Heart right ventricle (tissue), 16 donors: Measurements from ENCODE around the gene CTDNEP1. TPM values are rescaled to one million over a fixed set of nuclear protein-coding genes. Genes with fewer than 3 reads are reported as not detected.

Source experiments
- ATAC-seq, 8 donors: fragments of 200-7000 bp; cut with Tn5 transposase; one replicate each; pipeline ENCODE4 v1.9.1; 2020; ENCODE audit warnings: mild to moderate bottlenecking in 8 of 8, moderate library complexity in 8 of 8, moderate number of reproducible peaks in 1 of 8
- DNase-seq, 2 donors: peaks; one replicate each; pipeline ENCODE4 v3.0.0-alpha.2; 2020
- H3K27ac ChIP-seq, 10 donors: fragments of 200-600 bp; sonication (generic) in 2 of 10; one replicate each; pipeline versions ENCODE4 v1.5.0 to v1.8.0; 2020 to 2022; ENCODE audit warnings: mild to moderate bottlenecking in 3 of 10
- H3K27me3 ChIP-seq, 7 donors: fragments of 200-600 bp; one replicate each; pipeline ENCODE4 v1.8.0; 2021 to 2022; ENCODE audit warnings: mild to moderate bottlenecking in 2 of 7
- H3K36me3 ChIP-seq, 9 donors: fragments of 200-600 bp; sonication (generic) in 1 of 9; one replicate each; pipeline versions ENCODE4 v1.5.0 to v1.8.0; 2020 to 2022; ENCODE audit warnings: mild to moderate bottlenecking in 2 of 9
- H3K4me1 ChIP-seq, 9 donors: fragments of 200-600 bp; sonication (generic) in 1 of 9; one replicate each; pipeline versions ENCODE4 v1.5.0 to v1.8.0; 2020 to 2022; ENCODE audit warnings: mild to moderate bottlenecking in 4 of 9
- H3K4me3 ChIP-seq, 10 donors: fragments of 200-600 bp; sonication (generic) in 2 of 10; one replicate each; pipeline versions ENCODE4 v1.5.0 to v1.8.0; 2020 to 2022; ENCODE audit warnings: mild to moderate bottlenecking in 7 of 10, moderate library complexity in 2 of 10
- H3K9me3 ChIP-seq, 11 donors: fragments of 200-600 bp in 10 of 11; sonication (generic) in 2 of 11; one replicate each; pipeline versions ENCODE4 v1.5.0 to v1.8.0; 2013 to 2022; ENCODE audit warnings: mild to moderate bottlenecking in 2 of 11, control low read depth in 1 of 11, moderate library complexity in 1 of 11
- CTCF ChIP-seq, 9 donors: fragments of 200-600 bp; sonication (generic) in 2 of 9; IDR thresholded peaks; one replicate each; pipeline versions ENCODE4 v1.5.0 to v1.8.0; 2021 to 2022; ENCODE audit warnings: antibody characterized with exemption in 9 of 9, mild to moderate bottlenecking in 5 of 9, moderate library complexity in 1 of 9
- WGBS, 2 donors: extraction: QIAGEN DNeasy Blood & Tissue Kit; methylation state at CpG; one replicate each; pipeline ENCODE4 v1.1.7; 2013; ENCODE audit warnings: inconsistent platforms in 1 of 2; 5-methylcytosine and 5-hydroxymethylcytosine counted together
- intact Hi-C, 10 donors: fragments of 100-400 bp; cut with DNase I; formaldehyde crosslinking; loops; one replicate each; pipeline versions ENCODE4 v1.11.1 to v1.14.2; 2022
- polyA plus RNA-seq, 2 donors: library from polyadenylated mRNA; stranded (reverse); fragments of 200-250 nt; gene quantifications; one replicate each; pipeline ENCODE4 v1.2.3, GENCODE V29; 2013
- total RNA-seq, 10 donors: library from RNA; stranded (reverse); fragmentation: NEBNext Ultra II Directional in 3 of 10; extraction: Animal tissue kit (Norgen Biotek cat#: 25700) in 3 of 10; gene quantifications; one replicate each; pipeline versions ENCODE4 v1.2.1 to v1.2.4, GENCODE V29; 2021 to 2023
- donor health status: Arrhythmogenic right ventricular cardiomyopathy.
- donor health status: ischemic (EF 13 %, LVEDD 7.1; RV severe dilation, severe dysfunction).
- donor health status: healthy with polysubstance abuse.
- donor health status: DM: no; HTN: yes; CAD: no.
- donor health status: DM: no; HTN: no; CAD: no.
- donor health status: ischemic (EF 25% LVEDD 6.9; RV normal size, moderate dysfunction).
- donor health status: ischemic (EF 25% LVEDD 5.7; RV mildly dilated, moderate dysfunction).
- donor health status: healthy.
- donor health status: DM: yes; HTN: yes; CAD: no.
- donor health status: Ischemic cardiomyopathy.
- donor health status: ischemic (EF 35%, LVEDD 5.7; RV mildly dilated, moderate dysfunction).
- donor health status: nonischemic (EF 11% LVEDD 7.7; RV severe dilation, severe dysfunction).
- donor health status: DM: yes; HTN: yes; CAD: no.
- donor health status: PGD.
- donor health status: ischemic (EF 29% LVEDD 5.4; RV normal size, mild dysfunction).
- donor health status: nonischemic (EF 23%, LVEDD 6.1; RV moderate dilation, normal function).

CTDNEP1 gene
- total and polyA plus RNA-seq, 12 donors = 56.3 to 135 (median 110) TPM

GRCh38 chr17:7211491-7212273 lies 39.9 kb downstream of the CTDNEP1 start:
- no peaks in the 10 kb centered on the region for H3K36me3 ChIP-seq
- H3K4me1 ChIP-seq = peaks cover 4 to 36% (median 28%) of the 10 kb centered on the region in 9 donors
- DNase-seq (no peak), ATAC-seq (no peak)
- intact Hi-C loops = no loop called here
- no peak for TF ChIP-seq CTCF (IDR thresholded peaks at IDR 0.05)
- H3K9me3 ChIP-seq = no peaks in the 10 kb centered on the region
- H3K27me3 ChIP-seq = no peaks in the 10 kb centered on the region
- 44 to 49% methylated on average over 24 to 37 of the region's 37 CpGs for WGBS, 2 donors
- peak overlapping the region in 4 of 10 donors; percentile 7 to 30 (median 12) for H3K4me3 ChIP-seq
- H3K27ac ChIP-seq = no peak overlapping the region

- intact Hi-C loops = no loop called here
- no peaks in the 10 kb centered on the region for H3K27me3 ChIP-seq
- H3K27ac ChIP-seq = no peak overlapping the region
- no peak for ATAC-seq
- H3K36me3 ChIP-seq = peaks cover 0 to under 1% (median 0%) of the 10 kb centered on the region in 9 donors
- no peak for DNase-seq
- TF ChIP-seq CTCF (IDR thresholded peaks at IDR 0.05) = no peak
- H3K4me1 ChIP-seq = peaks cover 2 to 29% (median 14%) of the 10 kb centered on the region in 9 donors
- 84 to 90% methylated on average over 9 of the region's 9 CpGs for WGBS, 2 donors
- no peak overlapping the region for H3K4me3 ChIP-seq
- H3K9me3 ChIP-seq = no peaks in the 10 kb centered on the region
These were observed 42.6 kb downstream of the CTDNEP1 start for GRCh38 chr17:7208754-7209460.

GRCh38 chr17:7208027-7208571 lies 43.4 kb downstream of the CTDNEP1 start:
- Histone ChIP-seq H3K36me3 (peaks cover 0 to 9% (median 2%) of the 10 kb centered on the region in 9 donors), H3K27me3 (no peaks in the 10 kb centered on the region), H3K4me1 (peaks cover 0 to 24% (median 10%) of the 10 kb centered on the region in 9 donors), H3K27ac (peak overlapping the region in 1 of 10 donors; percentile 25), H3K4me3 (peak overlapping the region in 1 of 10 donors; percentile 11), H3K9me3 (no peaks in the 10 kb centered on the region)
- WGBS, 2 donors = 55 to 59% methylated on average over 20 to 21 of the region's 21 CpGs
- TF ChIP-seq CTCF (IDR thresholded peaks at IDR 0.05) = no peak
- intact Hi-C loops = no loop called here
- DNase-seq (no peak), ATAC-seq (no peak)
